Hematopoietic multipotent progenitor cell treated with erythropoietin and hydrocortisone succinate and interleukin-3 and kit ligand, for 6 days (in vitro differentiated cells): ENCODE results near the gene NSUN2.
"Not testable (repeated sequence)": the region's sequence is repeated elsewhere in the genome, so short reads cannot be mapped to it uniquely, and the experiment has no call there.

ENCODE experiments used
- DNase-seq: peaks from one replicate; pipeline ENCODE4 v3.0.0-alpha.2; 2015

NSUN2 gene

DNA sequence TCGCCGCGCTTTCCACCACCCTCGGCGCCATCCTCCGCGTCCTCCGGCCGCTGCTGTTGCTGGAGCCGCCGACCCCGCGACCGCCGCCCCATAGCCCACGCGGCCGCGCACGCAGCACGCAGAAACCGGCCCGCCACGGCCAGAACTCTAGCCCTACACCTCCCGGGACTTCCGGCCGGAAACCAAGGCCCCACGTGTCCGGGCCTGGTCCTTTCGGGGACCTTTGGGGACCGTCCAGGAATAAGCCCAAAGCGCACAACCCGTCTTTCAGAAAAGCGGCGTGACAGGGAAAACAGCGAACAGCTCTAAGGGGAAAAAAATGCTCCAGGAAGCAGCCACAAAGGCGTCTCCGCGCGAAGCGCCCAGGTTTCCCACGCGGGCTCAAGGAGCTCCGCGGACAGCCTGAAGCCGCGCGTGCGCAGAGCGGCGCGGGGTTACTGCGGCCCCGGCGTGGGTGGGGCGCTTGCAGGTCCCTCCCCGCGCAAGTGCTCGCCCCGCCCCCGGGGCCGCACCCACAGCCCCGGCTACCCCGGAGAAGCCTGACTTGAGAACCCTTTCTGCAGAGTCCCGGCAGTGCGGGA, at the start of gene NSUN2, which contains the start of gene SRD5A1:
Gene NSUN2, minus strand, starts transcription at position 157 of the 581 bp plus-strand sequence. Its CDS starts 65 bp downstream, at position 92.
Gene SRD5A1, plus strand, starts transcription at position 553 of the 581 bp plus-strand sequence. CDS start 137 bp downstream, outside the sequence.
- DNase-seq: peak; percentile 94

DNA sequence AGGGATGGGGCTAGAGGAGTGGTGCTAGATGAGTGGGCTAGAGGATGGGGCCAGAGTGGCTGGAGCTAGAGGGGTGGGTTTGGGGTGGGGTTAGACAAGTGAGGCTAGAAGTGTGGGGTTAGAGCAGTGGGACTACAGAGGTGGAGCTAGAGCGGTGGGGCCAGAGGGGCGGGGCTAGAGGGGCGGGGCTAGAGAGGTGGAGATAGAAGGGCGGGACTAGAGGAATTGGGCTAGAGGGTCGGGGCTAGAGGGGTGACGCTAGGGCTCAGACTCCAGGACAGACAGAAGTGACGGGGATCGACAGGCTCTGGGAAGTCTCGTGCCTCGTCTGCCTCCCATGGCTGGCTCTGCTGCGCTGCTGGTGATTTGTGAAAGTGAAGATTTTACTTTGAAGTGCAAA, 49.4 kb upstream of the NSUN2 start:
- no peak for DNase-seq

GRCh38 chr5:6681682-6682081, 48.8 kb upstream of the NSUN2 start:
- DNase-seq: no peak

DNA sequence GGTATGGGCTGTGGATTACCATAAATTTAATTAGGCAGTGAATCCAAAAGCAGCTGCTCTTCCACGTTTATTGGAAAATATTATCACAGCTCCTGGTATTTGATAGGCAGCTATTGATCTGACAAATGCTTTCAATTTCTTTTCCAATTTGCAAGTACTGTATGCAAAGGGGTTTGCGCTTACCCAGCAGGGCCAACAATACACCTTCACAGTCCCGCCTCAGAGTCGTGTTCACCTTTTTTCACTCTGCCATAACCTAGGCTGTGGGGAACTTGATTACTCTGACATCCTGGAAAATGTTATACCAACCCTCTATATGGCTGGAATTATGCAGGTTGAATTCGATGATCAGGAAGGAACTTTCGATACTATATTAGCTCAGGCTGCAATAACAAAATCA, 48.1 kb upstream of the NSUN2 start:
- DNase-seq: no peak

- DNase-seq: no peak
These were observed 45.5 kb upstream of the NSUN2 start for GRCh38 chr5:6678385-6678784.

DNA sequence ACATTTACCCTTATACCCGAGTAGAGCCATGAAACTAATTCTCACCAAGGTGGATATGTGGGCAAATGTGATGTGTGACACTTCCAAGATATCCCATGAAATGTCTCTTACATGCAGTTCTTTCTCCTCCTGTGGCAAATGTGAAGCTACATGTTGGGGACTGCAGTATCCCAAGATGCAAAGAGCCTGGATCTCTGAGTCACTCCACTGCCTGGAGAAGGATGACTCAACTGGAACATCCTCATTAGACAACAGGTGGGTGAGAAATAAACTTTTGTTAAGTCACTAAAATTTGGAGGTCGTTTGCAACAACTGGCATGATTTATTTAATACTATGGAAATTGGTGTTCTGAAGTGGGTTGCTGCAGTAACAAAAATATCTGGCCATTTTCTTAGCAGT, 43.9 kb upstream of the NSUN2 start:
- DNase-seq: no peak

DNA sequence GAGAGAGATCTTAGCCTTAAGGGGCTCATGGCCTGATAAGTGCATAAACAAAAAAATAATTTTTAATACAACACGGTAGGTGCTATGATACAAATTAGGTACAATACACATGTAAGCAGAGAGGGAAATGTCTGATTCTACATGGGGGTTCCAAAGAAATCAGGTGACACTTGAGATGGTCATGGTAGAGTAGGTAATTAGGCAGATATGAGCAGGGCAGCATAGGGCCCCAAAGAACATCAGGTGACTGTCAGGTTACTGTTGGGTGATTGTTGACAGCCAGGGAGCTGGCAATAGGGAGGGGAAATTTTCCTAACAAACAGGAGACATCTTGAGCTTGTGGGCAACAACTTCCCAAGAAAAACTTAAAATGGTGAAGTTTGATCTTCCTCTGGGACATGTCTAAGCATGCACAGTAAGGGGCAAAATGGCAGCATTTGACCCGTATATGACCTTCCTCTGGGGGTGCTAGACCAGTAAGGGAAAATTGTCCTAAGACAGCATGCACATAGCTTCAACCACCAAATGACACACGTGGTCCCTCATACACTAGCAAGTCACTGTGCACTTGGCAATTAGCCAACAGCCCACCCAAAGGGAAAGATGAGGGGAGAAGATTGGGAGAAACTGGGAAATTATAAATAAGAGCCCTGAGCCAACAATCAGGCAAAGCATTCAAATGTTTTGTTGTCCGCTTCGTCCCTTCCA, 43.1 kb upstream of the NSUN2 start:
- DNase-seq: peak; percentile 17

GRCh38 chr5:6674886-6675285, 42.0 kb upstream of the NSUN2 start:
- DNase-seq: no peak

- DNase-seq: no peak
These were observed 41.6 kb upstream of the NSUN2 start for GRCh38 chr5:6674421-6674820.

- no peak for DNase-seq
These were observed 41.1 kb upstream of the NSUN2 start for GRCh38 chr5:6673963-6674362.

DNA sequence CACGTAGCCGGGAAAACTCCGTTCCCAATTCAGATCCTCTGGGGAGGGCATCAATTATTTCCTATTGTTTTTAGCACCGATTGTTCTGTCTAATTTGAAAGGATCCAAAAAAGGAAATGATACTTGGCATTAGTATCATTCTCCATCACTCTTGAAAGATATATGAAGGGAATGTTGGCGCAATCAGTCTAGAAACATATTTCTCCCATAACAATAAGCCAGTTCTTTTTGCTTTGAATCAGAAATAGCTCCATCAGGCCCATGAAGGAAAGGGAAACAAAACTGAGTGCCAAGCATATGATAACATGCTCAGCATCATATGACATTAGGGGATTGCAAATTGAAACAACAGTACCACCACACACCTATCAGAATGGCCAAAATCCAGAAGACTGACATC, 40.2 kb upstream of the NSUN2 start:
- no peak for DNase-seq

DNA sequence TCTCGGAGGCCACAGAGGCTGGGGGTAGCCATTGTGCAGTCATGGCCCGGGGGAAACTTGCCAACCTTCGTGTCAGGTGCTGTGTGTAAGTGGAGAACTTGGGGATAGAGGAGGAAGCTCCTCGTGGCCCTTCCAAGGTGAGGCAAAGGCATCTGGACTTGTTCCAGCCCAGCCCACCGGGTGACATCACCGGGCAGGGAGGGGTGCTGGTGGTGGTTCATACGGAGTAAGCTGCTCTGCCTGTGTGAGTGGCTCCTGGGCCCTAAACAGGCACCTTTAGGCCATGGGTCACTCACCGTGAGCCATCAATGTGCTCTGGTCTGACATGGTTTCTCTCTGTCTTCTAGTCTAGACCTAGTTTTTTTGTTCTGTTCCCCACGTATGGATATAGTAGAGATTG, 35.9 kb upstream of the NSUN2 start:
- DNase-seq: not testable (repeated sequence)

- no peak for DNase-seq
These were observed 34.8 kb upstream of the NSUN2 start for GRCh38 chr5:6667648-6668047.

DNA sequence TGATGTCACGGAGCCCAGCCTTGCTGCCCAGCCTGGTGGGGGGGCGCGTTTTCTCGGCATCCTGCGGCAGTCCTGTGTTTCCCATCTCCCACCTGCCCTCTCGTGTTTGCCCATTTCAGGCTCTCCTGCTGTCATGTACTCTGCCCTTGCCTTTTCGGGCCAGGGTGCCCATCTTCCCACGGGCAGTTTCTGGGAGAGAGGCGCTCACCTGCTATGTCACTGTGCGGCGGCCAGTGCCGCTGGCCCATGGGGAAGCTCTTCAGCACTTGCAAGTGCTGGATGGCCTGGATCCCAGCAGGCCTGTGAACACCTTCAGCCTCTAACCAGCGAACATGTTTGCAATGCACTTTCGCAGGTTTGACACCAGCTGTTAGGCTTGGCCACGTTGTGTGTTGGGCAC, 33.9 kb upstream of the NSUN2 start:
- no peak for DNase-seq

GRCh38 chr5:6660688-6661087, 27.8 kb upstream of the NSUN2 start:
- no peak for DNase-seq

- DNase-seq: no peak
These were observed 27.3 kb upstream of the NSUN2 start for GRCh38 chr5:6659941-6660684.

- DNase-seq: no peak
These were observed 23.8 kb upstream of the NSUN2 start for GRCh38 chr5:6656680-6657079.

GRCh38 chr5:6655432-6655831, 22.6 kb upstream of the NSUN2 start:
- no peak for DNase-seq

GRCh38 chr5:6652025-6652424, 19.2 kb upstream of the NSUN2 start:
- DNase-seq: no peak

DNA sequence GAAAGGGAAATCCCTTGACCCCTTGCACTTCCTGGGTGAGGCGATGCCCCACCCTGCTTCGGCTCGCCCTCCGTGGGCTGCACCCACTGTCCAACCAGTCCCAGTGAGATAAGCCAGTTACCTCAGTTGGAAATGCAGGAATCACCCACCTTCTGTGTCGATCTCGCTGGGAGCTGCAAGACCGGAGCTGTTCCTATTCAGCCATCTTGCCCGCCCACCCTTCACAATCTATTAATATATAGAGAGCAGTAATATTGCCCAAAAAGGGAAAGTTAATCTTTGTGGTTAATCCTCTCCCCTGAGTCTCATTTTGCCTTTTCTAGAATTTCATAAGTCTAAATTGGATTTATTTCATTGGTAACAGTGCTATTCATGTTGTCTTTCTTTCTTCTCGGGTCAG, 16.8 kb upstream of the NSUN2 start:
- no peak for DNase-seq

- no peak for DNase-seq
These were observed 16.3 kb upstream of the NSUN2 start for GRCh38 chr5:6649186-6649585.

- DNase-seq: peak; percentile 56
These were observed 12.9 kb upstream of the NSUN2 start for GRCh38 chr5:6645571-6646362.

DNA sequence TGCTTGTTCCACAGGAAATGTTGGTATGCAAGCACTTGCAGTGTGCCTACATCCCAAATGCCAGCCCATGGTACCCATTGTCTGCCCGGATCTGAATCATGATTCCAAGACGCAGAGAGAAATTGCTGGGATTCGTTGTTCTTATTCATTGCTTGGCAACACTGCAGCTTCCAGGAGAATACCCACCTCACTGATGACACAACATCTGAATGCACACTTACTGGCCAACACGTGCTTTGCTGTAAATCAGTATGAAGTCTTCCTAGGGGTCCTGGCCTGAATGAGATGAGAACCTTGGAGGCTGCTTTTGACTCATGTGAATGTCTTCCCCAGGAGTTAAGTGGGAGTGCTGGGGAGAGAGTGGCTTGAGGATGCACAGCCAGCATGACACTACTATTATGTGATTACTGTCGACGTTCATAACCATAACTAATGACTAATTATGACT, 12.0 kb upstream of the NSUN2 start:
- DNase-seq: no peak
